Measurements from ENCODE around the gene ELP6.
"Not testable (repeated sequence)": the region's sequence is repeated elsewhere in the genome, so short reads cannot be mapped to it uniquely, and the experiment has no call there.

ELP6 gene

DNA sequence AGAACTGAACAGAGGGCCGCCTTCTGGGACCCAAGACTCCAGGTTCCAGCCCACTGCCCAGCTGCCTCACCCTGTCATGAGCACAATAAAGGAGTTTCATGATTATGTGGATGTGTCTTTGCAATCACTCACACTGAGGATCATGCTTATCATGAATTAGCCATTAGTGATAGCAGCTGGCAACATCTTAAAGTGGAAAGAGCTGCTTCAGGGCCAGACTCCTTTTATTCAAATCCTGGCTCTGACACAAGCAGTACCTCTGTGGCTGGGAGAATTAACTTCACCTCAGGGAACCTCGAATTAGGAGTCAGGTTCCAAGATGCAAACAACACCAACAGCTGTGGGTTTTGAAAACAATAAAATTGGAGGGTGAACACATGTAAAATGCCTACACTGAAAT lies 31.1 kb downstream of the ELP6 start:
- H3K79me2 ChIP-seq, result no peaks in the 10 kb centered on the region
- no peaks in the 10 kb centered on the region for H3K4me1 ChIP-seq
- H3K4me2 ChIP-seq (ENCODE audit: low read length), result no peak overlapping the region
- no peaks in the 10 kb centered on the region for H3K27me3 ChIP-seq (ENCODE audit: control insufficient read depth, insufficient read depth, low read length)
- no peak overlapping the region for H3K4me3 ChIP-seq (ENCODE audit: low read depth, low read length)
- H3K27ac ChIP-seq, result no peak overlapping the region
- TF ChIP-seq, protein P1, sequence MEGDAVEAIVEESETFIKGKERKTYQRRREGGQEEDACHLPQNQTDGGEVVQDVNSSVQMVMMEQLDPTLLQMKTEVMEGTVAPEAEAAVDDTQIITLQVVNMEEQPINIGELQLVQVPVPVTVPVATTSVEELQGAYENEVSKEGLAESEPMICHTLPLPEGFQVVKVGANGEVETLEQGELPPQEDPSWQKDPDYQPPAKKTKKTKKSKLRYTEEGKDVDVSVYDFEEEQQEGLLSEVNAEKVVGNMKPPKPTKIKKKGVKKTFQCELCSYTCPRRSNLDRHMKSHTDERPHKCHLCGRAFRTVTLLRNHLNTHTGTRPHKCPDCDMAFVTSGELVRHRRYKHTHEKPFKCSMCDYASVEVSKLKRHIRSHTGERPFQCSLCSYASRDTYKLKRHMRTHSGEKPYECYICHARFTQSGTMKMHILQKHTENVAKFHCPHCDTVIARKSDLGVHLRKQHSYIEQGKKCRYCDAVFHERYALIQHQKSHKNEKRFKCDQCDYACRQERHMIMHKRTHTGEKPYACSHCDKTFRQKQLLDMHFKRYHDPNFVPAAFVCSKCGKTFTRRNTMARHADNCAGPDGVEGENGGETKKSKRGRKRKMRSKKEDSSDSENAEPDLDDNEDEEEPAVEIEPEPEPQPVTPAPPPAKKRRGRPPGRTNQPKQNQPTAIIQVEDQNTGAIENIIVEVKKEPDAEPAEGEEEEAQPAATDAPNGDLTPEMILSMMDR (IDR thresholded peaks at IDR 0.05), result no peak
- H3K9ac ChIP-seq, result no peak overlapping the region
- no peak overlapping the region for H2AFZ ChIP-seq
- H3K36me3 ChIP-seq (ENCODE audit: control insufficient read depth, insufficient read depth, low read length), result no peaks in the 10 kb centered on the region
- H3K9me3 ChIP-seq (ENCODE audit: control insufficient read depth, low read length), result no peaks in the 10 kb centered on the region

DNA sequence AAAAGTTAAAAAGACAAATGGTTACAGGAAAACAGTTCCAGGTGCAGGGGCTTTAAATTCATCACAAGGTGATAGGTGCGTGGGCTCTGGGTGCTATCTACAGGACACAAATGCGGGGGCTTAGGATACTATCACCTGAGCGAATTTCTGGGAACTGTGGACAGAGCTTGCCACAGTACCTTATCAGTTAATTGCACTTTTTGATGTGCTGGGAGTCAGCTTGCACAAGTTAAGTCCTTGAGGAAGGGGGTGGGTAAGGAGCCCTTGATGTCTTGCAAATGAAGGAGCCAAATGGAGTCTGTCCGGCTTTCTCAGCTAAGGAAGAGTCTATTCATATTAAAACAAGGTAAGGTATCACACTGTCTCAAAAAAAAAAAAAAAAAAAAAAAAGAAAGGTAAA lies 31.7 kb downstream of the ELP6 start:
- H3K4me2 ChIP-seq (ENCODE audit: low read length); H3K27me3 ChIP-seq (ENCODE audit: control insufficient read depth, insufficient read depth, low read length); H3K36me3 ChIP-seq (ENCODE audit: control insufficient read depth, insufficient read depth, low read length); H3K27ac ChIP-seq; H3K9me3 ChIP-seq (ENCODE audit: control insufficient read depth, low read length); H3K9ac ChIP-seq; H3K79me2 ChIP-seq; H3K4me1 ChIP-seq; H3K4me3 ChIP-seq (ENCODE audit: low read depth, low read length); H2AFZ ChIP-seq: not testable (repeated sequence)

DNA sequence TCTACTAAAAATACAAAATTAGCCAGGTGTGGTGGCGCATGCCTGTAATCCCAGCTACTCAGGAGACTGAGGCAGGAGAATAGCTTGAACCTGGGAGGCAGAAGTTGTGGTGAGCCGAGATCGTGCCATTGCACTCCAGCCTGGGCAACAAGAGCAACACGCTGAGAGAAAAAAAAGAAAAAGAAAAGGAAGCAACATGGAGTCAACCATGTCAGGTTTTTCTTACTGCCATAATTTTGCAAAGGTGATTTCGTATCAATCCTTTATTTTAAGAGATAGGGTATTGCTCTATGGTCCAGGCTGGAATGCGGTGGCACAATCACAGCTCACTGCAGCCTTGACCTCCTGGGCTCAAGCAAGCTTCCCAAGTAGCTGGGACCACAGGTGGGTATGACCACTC lies 33.2 kb downstream of the ELP6 start:
- H3K9me3 ChIP-seq (ENCODE audit: control insufficient read depth, low read length); H3K27ac ChIP-seq: not testable (repeated sequence)

DNA sequence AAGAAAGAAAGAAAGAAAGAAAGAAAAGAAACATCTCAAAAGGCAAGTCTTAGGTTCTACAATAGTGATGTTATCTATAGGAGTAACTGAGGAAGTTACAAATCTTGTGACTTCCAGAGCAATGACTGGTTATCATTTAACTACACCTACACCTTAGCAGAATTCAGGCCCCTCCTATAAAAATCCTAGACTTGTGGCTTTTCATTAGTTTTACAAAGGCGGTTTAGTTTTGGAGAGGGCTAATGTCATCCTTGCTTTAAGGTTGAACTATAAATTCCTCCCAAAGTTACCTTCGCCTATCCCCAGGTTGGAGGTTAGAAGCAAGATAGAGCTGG lies 33.7 kb downstream of the ELP6 start:
- Histone ChIP-seq H3K4me1 (peaks cover 8% of the 10 kb centered on the region), H3K27ac (no peak overlapping the region), H3K9me3 (ENCODE audit: control insufficient read depth, low read length) (no peaks in the 10 kb centered on the region), H3K4me2 (ENCODE audit: low read length) (no peak overlapping the region), H2AFZ (no peak overlapping the region), H3K4me3 (ENCODE audit: low read depth, low read length) (no peak overlapping the region), H3K27me3 (ENCODE audit: control insufficient read depth, insufficient read depth, low read length) (no peaks in the 10 kb centered on the region), H3K79me2 (peaks cover 11% of the 10 kb centered on the region), H3K36me3 (ENCODE audit: control insufficient read depth, insufficient read depth, low read length) (no peaks in the 10 kb centered on the region), H3K9ac (no peak overlapping the region)
- TF ChIP-seq, protein P1 (IDR thresholded peaks at IDR 0.05), result no peak

More for the DNA sequence above, 33.2 kb downstream of the ELP6 start:
- H2AFZ ChIP-seq; H3K4me3 ChIP-seq (ENCODE audit: low read depth, low read length); H3K36me3 ChIP-seq (ENCODE audit: control insufficient read depth, insufficient read depth, low read length); H3K4me1 ChIP-seq; H3K4me2 ChIP-seq (ENCODE audit: low read length); H3K27me3 ChIP-seq (ENCODE audit: control insufficient read depth, insufficient read depth, low read length); H3K9ac ChIP-seq: not testable (repeated sequence)
- peaks cover 11% of the 10 kb centered on the region for H3K79me2 ChIP-seq

DNA sequence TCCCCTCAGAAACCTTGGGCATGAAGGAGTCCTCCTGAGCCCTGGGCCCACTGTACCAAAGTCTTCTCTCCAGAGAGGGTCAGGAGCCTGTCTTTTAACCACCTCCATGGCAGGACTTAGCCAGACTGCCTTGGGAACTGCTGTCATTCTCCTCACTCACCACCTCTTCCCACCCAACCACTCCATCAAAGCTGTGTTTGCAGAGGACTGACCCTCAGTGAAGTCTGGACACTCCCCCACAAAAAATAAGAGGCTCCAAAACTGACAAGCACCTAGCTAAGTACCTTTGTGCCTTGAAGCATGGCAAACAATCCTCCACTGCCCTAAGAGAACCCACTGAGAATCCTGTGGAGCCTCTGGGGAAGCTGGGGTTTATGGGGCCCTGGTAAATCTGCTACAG lies 35.5 kb downstream of the ELP6 start:
- no peaks in the 10 kb centered on the region for H3K36me3 ChIP-seq (ENCODE audit: control insufficient read depth, insufficient read depth, low read length)
- H2AFZ ChIP-seq, result no peak overlapping the region
- H3K4me2 ChIP-seq (ENCODE audit: low read length), result no peak overlapping the region
- H3K4me1 ChIP-seq, result peaks cover 8% of the 10 kb centered on the region
- no peak overlapping the region for H3K4me3 ChIP-seq (ENCODE audit: low read depth, low read length)
- H3K9me3 ChIP-seq (ENCODE audit: control insufficient read depth, low read length), result no peaks in the 10 kb centered on the region
- no peak overlapping the region for H3K27ac ChIP-seq
- peaks cover 25% of the 10 kb centered on the region for H3K79me2 ChIP-seq
- TF ChIP-seq, protein P1 (IDR thresholded peaks at IDR 0.05), result no peak
- H3K27me3 ChIP-seq (ENCODE audit: control insufficient read depth, insufficient read depth, low read length), result no peaks in the 10 kb centered on the region
- H3K9ac ChIP-seq, result no peak overlapping the region

DNA sequence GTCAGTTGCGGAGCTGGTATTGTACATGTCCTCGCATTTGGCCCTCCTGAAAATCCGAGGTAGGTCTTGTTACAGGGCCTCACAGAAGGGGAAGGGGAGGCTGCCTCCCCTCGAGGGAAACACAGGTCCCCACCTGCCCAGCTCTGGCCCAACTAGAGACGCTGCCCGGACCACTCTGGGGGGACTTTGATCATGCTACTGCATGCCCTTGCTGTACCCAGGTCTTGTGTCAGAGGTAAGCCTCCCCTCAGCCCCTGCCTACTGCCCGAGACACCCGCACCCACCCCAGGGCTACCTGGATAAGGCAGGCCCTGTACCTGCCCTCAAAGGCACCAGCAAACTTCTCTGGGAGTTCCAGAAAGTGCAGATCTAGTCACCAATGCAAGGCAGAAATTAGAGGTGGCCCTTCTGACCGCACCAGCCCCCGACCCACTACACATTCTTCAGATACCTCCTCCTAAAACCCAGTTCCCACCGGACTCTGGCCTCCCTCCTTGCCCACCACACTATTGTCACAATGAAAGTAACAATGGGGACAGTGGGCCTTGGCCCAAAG lies 36.8 kb downstream of the ELP6 start:
- TF ChIP-seq, protein P1 (IDR thresholded peaks at IDR 0.05), result no peak
- Histone ChIP-seq H3K27me3 (ENCODE audit: control insufficient read depth, insufficient read depth, low read length) (no peaks in the 10 kb centered on the region), H3K27ac (peak overlapping the region; percentile 70), H3K4me1 (peaks cover 8% of the 10 kb centered on the region), H3K79me2 (peaks cover 30% of the 10 kb centered on the region), H3K9ac (no peak overlapping the region), H3K36me3 (ENCODE audit: control insufficient read depth, insufficient read depth, low read length) (no peaks in the 10 kb centered on the region), H2AFZ (peak overlapping the region; percentile 93), H3K4me3 (ENCODE audit: low read depth, low read length) (peak overlapping the region; percentile 56), H3K4me2 (ENCODE audit: low read length) (peak overlapping the region; percentile 85), H3K9me3 (ENCODE audit: control insufficient read depth, low read length) (no peaks in the 10 kb centered on the region)

Measured in parathyroid adenoma (tissue), 2 donors.